ENCODE measurements around the gene PRR33.

DNA sequence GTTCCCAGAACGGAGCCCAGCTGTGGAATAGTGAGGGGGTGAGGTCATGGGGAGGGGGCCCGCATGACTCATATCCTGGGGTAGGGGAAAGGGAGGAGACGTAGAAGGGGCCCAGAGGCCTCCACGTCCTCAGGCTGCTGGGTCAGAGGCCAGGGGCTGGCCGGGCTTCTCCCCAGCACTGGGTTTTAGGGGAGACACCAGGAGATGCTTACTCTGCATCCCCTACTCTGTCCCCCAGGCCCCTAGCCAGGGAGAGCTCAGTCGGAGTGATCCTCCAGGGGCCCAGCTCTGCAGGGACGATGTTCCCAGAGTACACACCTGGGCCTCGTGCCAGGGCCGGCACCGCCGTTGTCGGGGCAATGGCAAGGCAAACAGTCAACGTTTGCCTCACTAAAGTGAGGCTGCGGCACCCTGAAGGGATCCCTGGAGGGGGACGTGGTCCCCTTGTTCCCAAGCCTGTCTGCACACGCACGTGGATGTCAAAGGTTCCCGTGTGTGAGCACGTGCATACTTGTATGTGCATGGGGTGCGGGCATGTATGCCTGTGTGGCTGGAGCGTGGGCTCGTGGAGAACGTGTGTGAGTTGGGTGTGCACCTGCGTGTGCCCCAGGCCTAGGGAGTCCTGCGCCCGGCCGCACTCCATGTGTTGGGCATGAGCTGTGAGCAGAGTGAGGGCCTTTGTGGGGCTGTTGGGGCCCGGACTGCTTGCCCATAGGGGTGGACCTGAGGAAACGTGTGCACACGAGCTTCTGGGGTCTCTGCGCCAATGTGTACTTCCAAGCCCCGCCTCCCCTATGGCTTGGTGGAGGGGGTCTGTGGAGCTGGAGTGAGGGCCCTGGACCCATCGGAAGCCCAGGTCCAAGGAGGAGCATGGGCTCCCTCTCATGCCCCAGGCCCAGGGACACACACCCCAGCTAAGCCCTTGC is 14.2 kb downstream of the PRR33 start:
- TF ChIP-seq, protein P1, sequence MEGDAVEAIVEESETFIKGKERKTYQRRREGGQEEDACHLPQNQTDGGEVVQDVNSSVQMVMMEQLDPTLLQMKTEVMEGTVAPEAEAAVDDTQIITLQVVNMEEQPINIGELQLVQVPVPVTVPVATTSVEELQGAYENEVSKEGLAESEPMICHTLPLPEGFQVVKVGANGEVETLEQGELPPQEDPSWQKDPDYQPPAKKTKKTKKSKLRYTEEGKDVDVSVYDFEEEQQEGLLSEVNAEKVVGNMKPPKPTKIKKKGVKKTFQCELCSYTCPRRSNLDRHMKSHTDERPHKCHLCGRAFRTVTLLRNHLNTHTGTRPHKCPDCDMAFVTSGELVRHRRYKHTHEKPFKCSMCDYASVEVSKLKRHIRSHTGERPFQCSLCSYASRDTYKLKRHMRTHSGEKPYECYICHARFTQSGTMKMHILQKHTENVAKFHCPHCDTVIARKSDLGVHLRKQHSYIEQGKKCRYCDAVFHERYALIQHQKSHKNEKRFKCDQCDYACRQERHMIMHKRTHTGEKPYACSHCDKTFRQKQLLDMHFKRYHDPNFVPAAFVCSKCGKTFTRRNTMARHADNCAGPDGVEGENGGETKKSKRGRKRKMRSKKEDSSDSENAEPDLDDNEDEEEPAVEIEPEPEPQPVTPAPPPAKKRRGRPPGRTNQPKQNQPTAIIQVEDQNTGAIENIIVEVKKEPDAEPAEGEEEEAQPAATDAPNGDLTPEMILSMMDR (IDR thresholded peaks at IDR 0.05), result no peak
- TF ChIP-seq, protein P2, sequence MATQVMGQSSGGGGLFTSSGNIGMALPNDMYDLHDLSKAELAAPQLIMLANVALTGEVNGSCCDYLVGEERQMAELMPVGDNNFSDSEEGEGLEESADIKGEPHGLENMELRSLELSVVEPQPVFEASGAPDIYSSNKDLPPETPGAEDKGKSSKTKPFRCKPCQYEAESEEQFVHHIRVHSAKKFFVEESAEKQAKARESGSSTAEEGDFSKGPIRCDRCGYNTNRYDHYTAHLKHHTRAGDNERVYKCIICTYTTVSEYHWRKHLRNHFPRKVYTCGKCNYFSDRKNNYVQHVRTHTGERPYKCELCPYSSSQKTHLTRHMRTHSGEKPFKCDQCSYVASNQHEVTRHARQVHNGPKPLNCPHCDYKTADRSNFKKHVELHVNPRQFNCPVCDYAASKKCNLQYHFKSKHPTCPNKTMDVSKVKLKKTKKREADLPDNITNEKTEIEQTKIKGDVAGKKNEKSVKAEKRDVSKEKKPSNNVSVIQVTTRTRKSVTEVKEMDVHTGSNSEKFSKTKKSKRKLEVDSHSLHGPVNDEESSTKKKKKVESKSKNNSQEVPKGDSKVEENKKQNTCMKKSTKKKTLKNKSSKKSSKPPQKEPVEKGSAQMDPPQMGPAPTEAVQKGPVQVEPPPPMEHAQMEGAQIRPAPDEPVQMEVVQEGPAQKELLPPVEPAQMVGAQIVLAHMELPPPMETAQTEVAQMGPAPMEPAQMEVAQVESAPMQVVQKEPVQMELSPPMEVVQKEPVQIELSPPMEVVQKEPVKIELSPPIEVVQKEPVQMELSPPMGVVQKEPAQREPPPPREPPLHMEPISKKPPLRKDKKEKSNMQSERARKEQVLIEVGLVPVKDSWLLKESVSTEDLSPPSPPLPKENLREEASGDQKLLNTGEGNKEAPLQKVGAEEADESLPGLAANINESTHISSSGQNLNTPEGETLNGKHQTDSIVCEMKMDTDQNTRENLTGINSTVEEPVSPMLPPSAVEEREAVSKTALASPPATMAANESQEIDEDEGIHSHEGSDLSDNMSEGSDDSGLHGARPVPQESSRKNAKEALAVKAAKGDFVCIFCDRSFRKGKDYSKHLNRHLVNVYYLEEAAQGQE (IDR thresholded peaks at IDR 0.05; ENCODE audit: insufficient read depth in 1 of 2, low read depth in 2 of 2, low read length in 1 of 2), result no peak

Data from Panc1 (cell line).